Astrocyte (in vitro differentiated cells and primary cell): ENCODE measurements around the gene LINS1.

Experiments used
- CTCF ChIP-seq: IDR thresholded peaks from 2 replicates; pipeline ENCODE4 v1.5.1; 2011; ENCODE audit warnings: low read depth, mild to moderate bottlenecking, inconsistent platforms, low read length, moderate library complexity; ENCODE audit not compliant: insufficient read depth
- EZH2 ChIP-seq: IDR thresholded peaks from 2 replicates; pipeline ENCODE4 v1.6.1; 2012; ENCODE audit warnings: mild to moderate bottlenecking, low read length, inconsistent platforms; ENCODE audit not compliant: insufficient read depth

- TF ChIP-seq CTCF (no peak), EZH2 (no peak)
These were observed 81.7 kb downstream of the LINS1 start for GRCh38 chr15:100520132-100520921.
